Measurements from ENCODE around the gene YARS1. TPM values are rescaled to one million over a fixed set of nuclear protein-coding genes. Genes with fewer than 3 reads are reported as not detected.

The YARS1 gene
- total RNA-seq, 1 experiment from 2014 or later, result 244 TPM

DNA sequence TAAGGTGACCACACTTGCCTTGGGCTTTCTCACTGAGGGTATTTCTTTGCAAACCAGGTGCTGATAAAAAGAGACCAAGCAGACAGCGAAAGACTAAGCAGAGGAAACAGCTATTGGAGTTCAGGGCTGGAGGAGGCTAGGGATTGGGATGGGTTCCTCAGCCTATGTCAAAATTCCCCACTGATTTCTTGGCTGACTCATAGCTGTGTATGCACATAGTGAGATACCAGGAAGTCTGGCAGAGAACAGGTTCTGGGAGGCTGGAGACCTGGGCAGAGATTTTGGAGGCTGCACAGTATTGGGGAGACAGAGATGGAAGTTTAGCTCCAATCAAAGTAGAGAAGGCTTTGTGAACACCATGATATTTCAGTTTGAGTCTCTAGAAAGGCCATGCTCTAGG, 25.3 kb downstream of the YARS1 start:
- Histone ChIP-seq H2AFZ (ENCODE audit: low read depth, low read length, poor library complexity, severe bottlenecking) (no peak overlapping the region), H3K4me3 (replicated peaks in 1 of 2; ENCODE audit: low read depth in 1 of 2, low read length in 2 of 2) (no peak overlapping the region), H3K9me3 (ENCODE audit: control insufficient read depth in 1 of 2, insufficient read depth in 1 of 2, low read depth in 1 of 2, low read length in 2 of 2) (no peaks in the 10 kb centered on the region), H3K27me3 (ENCODE audit: insufficient read depth, low read length) (no peaks in the 10 kb centered on the region), H3K9me2 (ENCODE audit: insufficient read depth) (no peaks in the 10 kb centered on the region), H3K79me2 (ENCODE audit: insufficient read depth, low read length) (peaks cover 35% of the 10 kb centered on the region), H3K4me1 (ENCODE audit: control insufficient read depth in 1 of 2, insufficient read depth in 2 of 2, low read length in 2 of 2) (peaks cover 4 to 28% of the 10 kb centered on the region in 2 experiments), H3K4me2 (ENCODE audit: low read length) (no peak overlapping the region), H3K9ac (ENCODE audit: low read length) (no peak overlapping the region), H4K20me1 (ENCODE audit: insufficient read depth) (no peaks in the 10 kb centered on the region), H3K27ac (ENCODE audit: low read depth, low read length) (peak overlapping the region; percentile 3; the same call in 1 of the 2 replicates), H3K36me3 (ENCODE audit: control insufficient read depth in 1 of 2, insufficient read depth in 2 of 2, low read length in 2 of 2) (peaks cover 25 to 36% of the 10 kb centered on the region in 2 experiments)
- RAD21 ChIA-PET (ENCODE audit: low non-redundant PET in 1 of 2, low total read pairs in 2 of 2, uncharacterized antibody in 2 of 2, unreplicated experiment in 2 of 2), result no interaction called here
- CTCF ChIA-PET, result no interaction called here
- BruUV-seq (replicated peaks), result no TSS peak
- POLR2A ChIA-PET, result interaction anchor here (2.0 kb wide), 1 partner anchor 11 kb away, joined by 5 read pairs; no protein-coding TSS in a partner anchor
- intact Hi-C loops (cut with micrococcal nuclease), result no loop called here
- no peak; the same call in 1 of the 2 replicates for ATAC-seq
- no peak for DNase-seq (ENCODE audit: low read depth, low spot score)
- no peak for TF ChIP-seq POLR2AphosphoS5 (IDR thresholded peaks at IDR 0.05; ENCODE audit: low read depth, low read length)
- no peak for TF ChIP-seq YY1 (IDR thresholded peaks at IDR 0.05; ENCODE audit: extremely low read depth, insufficient replicate concordance, low read depth, low read length)
- TF ChIP-seq, protein P1, sequence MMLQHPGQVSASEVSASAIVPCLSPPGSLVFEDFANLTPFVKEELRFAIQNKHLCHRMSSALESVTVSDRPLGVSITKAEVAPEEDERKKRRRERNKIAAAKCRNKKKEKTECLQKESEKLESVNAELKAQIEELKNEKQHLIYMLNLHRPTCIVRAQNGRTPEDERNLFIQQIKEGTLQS (IDR thresholded peaks at IDR 0.05), result no peak
- TF ChIP-seq, protein P2, sequence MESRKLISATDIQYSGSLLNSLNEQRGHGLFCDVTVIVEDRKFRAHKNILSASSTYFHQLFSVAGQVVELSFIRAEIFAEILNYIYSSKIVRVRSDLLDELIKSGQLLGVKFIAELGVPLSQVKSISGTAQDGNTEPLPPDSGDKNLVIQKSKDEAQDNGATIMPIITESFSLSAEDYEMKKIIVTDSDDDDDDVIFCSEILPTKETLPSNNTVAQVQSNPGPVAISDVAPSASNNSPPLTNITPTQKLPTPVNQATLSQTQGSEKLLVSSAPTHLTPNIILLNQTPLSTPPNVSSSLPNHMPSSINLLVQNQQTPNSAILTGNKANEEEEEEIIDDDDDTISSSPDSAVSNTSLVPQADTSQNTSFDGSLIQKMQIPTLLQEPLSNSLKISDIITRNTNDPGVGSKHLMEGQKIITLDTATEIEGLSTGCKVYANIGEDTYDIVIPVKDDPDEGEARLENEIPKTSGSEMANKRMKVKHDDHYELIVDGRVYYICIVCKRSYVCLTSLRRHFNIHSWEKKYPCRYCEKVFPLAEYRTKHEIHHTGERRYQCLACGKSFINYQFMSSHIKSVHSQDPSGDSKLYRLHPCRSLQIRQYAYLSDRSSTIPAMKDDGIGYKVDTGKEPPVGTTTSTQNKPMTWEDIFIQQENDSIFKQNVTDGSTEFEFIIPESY (IDR thresholded peaks at IDR 0.05; ENCODE audit: extremely low read depth, insufficient replicate concordance, low read length), result no peak
- TF ChIP-seq POLR2A (IDR thresholded peaks at IDR 0.05; ENCODE audit: borderline replicate concordance, extremely low read depth, insufficient read depth, insufficient read length), result no peak
- no peak for TF ChIP-seq ZFX (IDR thresholded peaks at IDR 0.05)
- no peak for TF ChIP-seq EZH2phosphoT487 (IDR thresholded peaks at IDR 0.05; ENCODE audit: borderline replicate concordance)
- no peak for TF ChIP-seq CBX3 (IDR thresholded peaks at IDR 0.05; ENCODE audit: low read depth)
- no peak for TF ChIP-seq RAD21 (IDR thresholded peaks at IDR 0.05; ENCODE audit: low read depth)
- no peak for TF ChIP-seq CEBPB (IDR thresholded peaks at IDR 0.05; ENCODE audit: low read depth)
- TF ChIP-seq, protein P3, sequence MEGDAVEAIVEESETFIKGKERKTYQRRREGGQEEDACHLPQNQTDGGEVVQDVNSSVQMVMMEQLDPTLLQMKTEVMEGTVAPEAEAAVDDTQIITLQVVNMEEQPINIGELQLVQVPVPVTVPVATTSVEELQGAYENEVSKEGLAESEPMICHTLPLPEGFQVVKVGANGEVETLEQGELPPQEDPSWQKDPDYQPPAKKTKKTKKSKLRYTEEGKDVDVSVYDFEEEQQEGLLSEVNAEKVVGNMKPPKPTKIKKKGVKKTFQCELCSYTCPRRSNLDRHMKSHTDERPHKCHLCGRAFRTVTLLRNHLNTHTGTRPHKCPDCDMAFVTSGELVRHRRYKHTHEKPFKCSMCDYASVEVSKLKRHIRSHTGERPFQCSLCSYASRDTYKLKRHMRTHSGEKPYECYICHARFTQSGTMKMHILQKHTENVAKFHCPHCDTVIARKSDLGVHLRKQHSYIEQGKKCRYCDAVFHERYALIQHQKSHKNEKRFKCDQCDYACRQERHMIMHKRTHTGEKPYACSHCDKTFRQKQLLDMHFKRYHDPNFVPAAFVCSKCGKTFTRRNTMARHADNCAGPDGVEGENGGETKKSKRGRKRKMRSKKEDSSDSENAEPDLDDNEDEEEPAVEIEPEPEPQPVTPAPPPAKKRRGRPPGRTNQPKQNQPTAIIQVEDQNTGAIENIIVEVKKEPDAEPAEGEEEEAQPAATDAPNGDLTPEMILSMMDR (IDR thresholded peaks at IDR 0.05 in 2 of 3, conservative IDR thresholded peaks at IDR 0.05 in 1 of 3; ENCODE audit: borderline replicate concordance in 1 of 3, insufficient read depth in 1 of 3, low read depth in 2 of 3, low read length in 2 of 3), result no peak
- TF ChIP-seq JUND (IDR thresholded peaks at IDR 0.05), result no peak
- TF ChIP-seq, protein P4, sequence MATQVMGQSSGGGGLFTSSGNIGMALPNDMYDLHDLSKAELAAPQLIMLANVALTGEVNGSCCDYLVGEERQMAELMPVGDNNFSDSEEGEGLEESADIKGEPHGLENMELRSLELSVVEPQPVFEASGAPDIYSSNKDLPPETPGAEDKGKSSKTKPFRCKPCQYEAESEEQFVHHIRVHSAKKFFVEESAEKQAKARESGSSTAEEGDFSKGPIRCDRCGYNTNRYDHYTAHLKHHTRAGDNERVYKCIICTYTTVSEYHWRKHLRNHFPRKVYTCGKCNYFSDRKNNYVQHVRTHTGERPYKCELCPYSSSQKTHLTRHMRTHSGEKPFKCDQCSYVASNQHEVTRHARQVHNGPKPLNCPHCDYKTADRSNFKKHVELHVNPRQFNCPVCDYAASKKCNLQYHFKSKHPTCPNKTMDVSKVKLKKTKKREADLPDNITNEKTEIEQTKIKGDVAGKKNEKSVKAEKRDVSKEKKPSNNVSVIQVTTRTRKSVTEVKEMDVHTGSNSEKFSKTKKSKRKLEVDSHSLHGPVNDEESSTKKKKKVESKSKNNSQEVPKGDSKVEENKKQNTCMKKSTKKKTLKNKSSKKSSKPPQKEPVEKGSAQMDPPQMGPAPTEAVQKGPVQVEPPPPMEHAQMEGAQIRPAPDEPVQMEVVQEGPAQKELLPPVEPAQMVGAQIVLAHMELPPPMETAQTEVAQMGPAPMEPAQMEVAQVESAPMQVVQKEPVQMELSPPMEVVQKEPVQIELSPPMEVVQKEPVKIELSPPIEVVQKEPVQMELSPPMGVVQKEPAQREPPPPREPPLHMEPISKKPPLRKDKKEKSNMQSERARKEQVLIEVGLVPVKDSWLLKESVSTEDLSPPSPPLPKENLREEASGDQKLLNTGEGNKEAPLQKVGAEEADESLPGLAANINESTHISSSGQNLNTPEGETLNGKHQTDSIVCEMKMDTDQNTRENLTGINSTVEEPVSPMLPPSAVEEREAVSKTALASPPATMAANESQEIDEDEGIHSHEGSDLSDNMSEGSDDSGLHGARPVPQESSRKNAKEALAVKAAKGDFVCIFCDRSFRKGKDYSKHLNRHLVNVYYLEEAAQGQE (IDR thresholded peaks at IDR 0.05; ENCODE audit: low read depth), result no peak
- no peak for TF ChIP-seq SP1 (IDR thresholded peaks at IDR 0.05; ENCODE audit: low read depth)
- TF ChIP-seq ZNF274 (IDR thresholded peaks at IDR 0.05; ENCODE audit: low read depth, low read length), result no peak
- TF ChIP-seq, protein P5, sequence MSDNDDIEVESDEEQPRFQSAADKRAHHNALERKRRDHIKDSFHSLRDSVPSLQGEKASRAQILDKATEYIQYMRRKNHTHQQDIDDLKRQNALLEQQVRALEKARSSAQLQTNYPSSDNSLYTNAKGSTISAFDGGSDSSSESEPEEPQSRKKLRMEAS (IDR thresholded peaks at IDR 0.05), result no peak
- TF ChIP-seq EZH2 (IDR thresholded peaks at IDR 0.05), result no peak
- no peak for TF ChIP-seq TCF7L2 (IDR thresholded peaks at IDR 0.05; ENCODE audit: borderline replicate concordance, extremely low read depth, insufficient read depth, insufficient read length)
- no peak for TF ChIP-seq EGR1 (IDR thresholded peaks at IDR 0.05; ENCODE audit: low read depth)
- no peak for TF ChIP-seq ELF1 (IDR thresholded peaks at IDR 0.05; ENCODE audit: borderline replicate concordance, low read depth)
